Activated T-helper 1 cell treated with anti-CD3 and anti-CD28 coated beads, Interleukin-2, amount 50 U/mL, for 16 hours (primary cell): ENCODE measurements around the gene PRSS1.
A peak's percentile ranks its signal among the peaks of the same experiment; 100 is the strongest.

ENCODE experiments used
- DNase-seq, 2 donors: peaks; one replicate each; pipeline ENCODE4 v3.0.0-alpha.2; 2020; ENCODE audit warnings: low read depth in 1 of 2, low spot score in 1 of 2

PRSS1 gene

GRCh38 chr7:142792129-142792528 is 42.9 kb downstream of the PRSS1 start:
- no peak for DNase-seq

GRCh38 chr7:142792593-142792992 is 43.3 kb downstream of the PRSS1 start:
- DNase-seq: no peak

- no peak for DNase-seq
Measured at GRCh38 chr7:142793156-142793555, 43.9 kb downstream of the PRSS1 start.

DNA sequence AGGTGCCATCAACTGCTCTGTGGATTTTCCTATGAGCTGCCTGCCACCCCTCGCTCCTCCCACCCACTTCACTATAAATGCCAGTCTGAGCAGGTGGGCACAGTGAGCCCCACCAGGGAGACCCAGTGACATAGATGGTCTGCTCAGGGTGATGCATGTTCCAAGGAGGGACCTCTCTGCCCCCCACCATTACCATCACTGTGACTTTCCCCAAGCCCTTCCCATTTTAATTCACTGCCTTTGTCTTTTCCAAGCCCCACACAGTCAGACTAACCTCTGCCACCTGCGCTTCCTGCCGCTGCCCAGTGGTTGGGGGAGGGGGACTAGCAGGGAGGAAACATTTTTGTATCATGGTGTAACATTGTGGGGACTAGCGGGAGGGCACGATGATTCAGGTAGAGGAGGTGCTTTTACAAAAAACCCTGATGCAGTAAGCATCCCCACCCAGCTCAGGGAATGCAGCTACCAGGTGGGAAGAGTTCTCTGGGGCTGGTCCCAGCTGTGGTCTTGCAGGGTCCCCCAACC is 46.1 kb downstream of the PRSS1 start:
- peak in 1 of 2 donors; percentile 29 for DNase-seq

GRCh38 chr7:142796001-142796500 is 46.8 kb downstream of the PRSS1 start:
- DNase-seq: no peak

DNA sequence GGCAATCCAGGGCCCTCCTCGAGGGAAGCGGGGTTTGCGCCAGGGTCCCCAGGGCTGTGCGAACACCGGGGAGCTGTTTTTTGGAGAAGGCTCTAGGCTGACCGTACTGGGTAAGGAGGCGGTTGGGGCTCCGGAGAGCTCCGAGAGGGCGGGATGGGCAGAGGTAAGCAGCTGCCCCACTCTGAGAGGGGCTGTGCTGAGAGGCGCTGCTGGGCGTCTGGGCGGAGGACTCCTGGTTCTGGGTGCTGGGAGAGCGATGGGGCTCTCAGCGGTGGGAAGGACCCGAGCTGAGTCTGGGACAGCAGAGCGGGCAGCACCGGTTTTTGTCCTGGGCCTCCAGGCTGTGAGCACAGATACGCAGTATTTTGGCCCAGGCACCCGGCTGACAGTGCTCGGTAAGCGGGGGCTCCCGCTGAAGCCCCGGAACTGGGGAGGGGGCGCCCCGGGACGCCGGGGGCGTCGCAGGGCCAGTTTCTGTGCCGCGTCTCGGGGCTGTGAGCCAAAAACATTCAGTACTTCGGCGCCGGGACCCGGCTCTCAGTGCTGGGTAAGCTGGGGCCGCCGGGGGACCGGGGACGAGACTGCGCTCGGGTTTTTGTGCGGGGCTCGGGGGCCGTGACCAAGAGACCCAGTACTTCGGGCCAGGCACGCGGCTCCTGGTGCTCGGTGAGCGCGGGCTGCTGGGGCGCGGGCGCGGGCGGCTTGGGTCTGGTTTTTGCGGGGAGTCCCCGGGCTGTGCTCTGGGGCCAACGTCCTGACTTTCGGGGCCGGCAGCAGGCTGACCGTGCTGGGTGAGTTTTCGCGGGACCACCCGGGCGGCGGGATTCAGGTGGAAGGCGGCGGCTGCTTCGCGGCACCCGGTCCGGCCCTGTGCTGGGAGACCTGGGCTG is 47.5 kb downstream of the PRSS1 start:
- no peak for DNase-seq

GRCh38 chr7:142797391-142798377 is 48.4 kb downstream of the PRSS1 start:
- no peak for DNase-seq

GRCh38 chr7:142798451-142799436 is 49.5 kb downstream of the PRSS1 start:
- DNase-seq: no peak

GRCh38 chr7:142799437-142799835 is 50.2 kb downstream of the PRSS1 start:
- DNase-seq: no peak

DNA sequence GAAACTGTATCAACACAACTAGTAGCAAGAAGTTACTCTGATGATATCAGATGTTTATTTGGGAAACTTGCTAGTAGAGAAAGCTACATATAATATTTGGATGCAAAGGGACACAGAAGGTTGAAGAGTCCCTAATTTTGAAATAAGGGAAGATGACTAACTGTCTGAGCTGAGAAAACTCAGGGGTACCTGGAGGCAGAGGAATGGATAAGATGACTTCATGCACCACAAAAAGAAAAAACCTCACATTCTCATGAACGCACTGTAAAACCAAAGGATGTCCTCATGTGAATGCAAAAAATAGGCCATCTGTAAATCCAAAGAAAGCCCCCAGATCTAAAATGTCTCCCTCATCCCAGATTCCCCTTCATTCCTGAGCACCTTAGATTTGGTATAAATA is 50.8 kb downstream of the PRSS1 start:
- no peak for DNase-seq

- no peak for DNase-seq
Measured at GRCh38 chr7:142800699-142801260, 51.5 kb downstream of the PRSS1 start.

- DNase-seq: no peak
Measured at GRCh38 chr7:142801601-142802295, 52.5 kb downstream of the PRSS1 start.

DNA sequence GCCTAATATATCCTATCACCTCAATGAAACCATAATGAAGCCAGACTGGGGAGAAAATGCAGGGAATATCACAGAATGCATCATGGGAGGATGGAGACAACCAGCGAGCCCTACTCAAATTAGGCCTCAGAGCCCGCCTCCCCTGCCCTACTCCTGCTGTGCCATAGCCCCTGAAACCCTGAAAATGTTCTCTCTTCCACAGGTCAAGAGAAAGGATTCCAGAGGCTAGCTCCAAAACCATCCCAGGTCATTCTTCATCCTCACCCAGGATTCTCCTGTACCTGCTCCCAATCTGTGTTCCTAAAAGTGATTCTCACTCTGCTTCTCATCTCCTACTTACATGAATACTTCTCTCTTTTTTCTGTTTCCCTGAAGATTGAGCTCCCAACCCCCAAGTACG is 53.0 kb downstream of the PRSS1 start:
- no peak for DNase-seq
